GM04504 (cell line): Measurements from ENCODE around the gene DIO3.

Experiments used
- DNase-seq: peaks from one replicate; pipeline ENCODE4 v3.0.0-alpha.2; 2012; ENCODE audit warnings: low read depth

The DIO3 gene

GRCh38 chr14:101561145-101561896, at the start of gene DIO3:
Gene DIO3 (plus strand): TSS chr14:101561495.
- no peak for DNase-seq

- no peak for DNase-seq
Measured at GRCh38 chr14:101511620-101512375, 49.5 kb upstream of the DIO3 start.

GRCh38 chr14:101512376-101512695, 49.0 kb upstream of the DIO3 start:
- no peak for DNase-seq

- no peak for DNase-seq
Measured at GRCh38 chr14:101514136-101514535, 47.2 kb upstream of the DIO3 start.

GRCh38 chr14:101516401-101516800, 44.9 kb upstream of the DIO3 start:
- no peak for DNase-seq

GRCh38 chr14:101518611-101519473, 42.5 kb upstream of the DIO3 start:
- no peak for DNase-seq

GRCh38 chr14:101520621-101521472, 40.4 kb upstream of the DIO3 start:
- DNase-seq, result no peak

- DNase-seq, result no peak
Measured at GRCh38 chr14:101521473-101521915, 39.8 kb upstream of the DIO3 start.

GRCh38 chr14:101521978-101522377, 39.3 kb upstream of the DIO3 start:
- no peak for DNase-seq

GRCh38 chr14:101525640-101526527, 35.4 kb upstream of the DIO3 start:
- DNase-seq, result no peak

- DNase-seq, result no peak
Measured at GRCh38 chr14:101527987-101528386, 33.3 kb upstream of the DIO3 start.

- no peak for DNase-seq
Measured at GRCh38 chr14:101529079-101529478, 32.2 kb upstream of the DIO3 start.

- DNase-seq, result no peak
Measured at GRCh38 chr14:101534198-101534597, 27.1 kb upstream of the DIO3 start.

GRCh38 chr14:101535232-101535631, 26.1 kb upstream of the DIO3 start:
- DNase-seq, result no peak

GRCh38 chr14:101535701-101536207, 25.5 kb upstream of the DIO3 start:
- DNase-seq, result no peak

GRCh38 chr14:101537286-101537685, 24.0 kb upstream of the DIO3 start:
- DNase-seq, result no peak

GRCh38 chr14:101538878-101539277, 22.4 kb upstream of the DIO3 start:
- DNase-seq, result no peak

- DNase-seq, result no peak
Measured at GRCh38 chr14:101539880-101540279, 21.4 kb upstream of the DIO3 start.

- no peak for DNase-seq
Measured at GRCh38 chr14:101540481-101541462, 20.5 kb upstream of the DIO3 start.
